Brain microvascular endothelial cell (primary cell): ENCODE measurements around the gene PROK2.

ENCODE experiments used
- DNase-seq: peaks from one replicate; pipeline ENCODE4 v3.0.0-alpha.2; 2020
- H3K27ac ChIP-seq: fragments of 250-450 bp; sonication (Bioruptor Pico); 2 replicates; pipeline ENCODE4 v1.5.1; 2020; ENCODE audit warnings: mild to moderate bottlenecking, moderate library complexity
- H3K27me3 ChIP-seq: fragments of 250-450 bp; sonication (Bioruptor Pico); replicated peaks from 2 replicates; pipeline ENCODE4 v1.5.1; 2020; ENCODE audit warnings: mild to moderate bottlenecking
- H3K36me3 ChIP-seq: fragments of 250-450 bp; sonication (Bioruptor Pico); replicated peaks from 2 replicates; pipeline ENCODE4 v1.5.1; 2020; ENCODE audit warnings: mild to moderate bottlenecking
- H3K4me3 ChIP-seq: 2 replicates; pipeline ENCODE4 v1.5.1; 2011; ENCODE audit warnings: low read depth, mild to moderate bottlenecking, control low read depth, low read length, moderate library complexity
- CTCF ChIP-seq: IDR thresholded peaks from 2 replicates; pipeline ENCODE4 v1.5.1; 2011; ENCODE audit warnings: low read depth, mild to moderate bottlenecking, moderate library complexity, low read length, control low read depth, inconsistent platforms; ENCODE audit errors: missing control alignments
- in situ Hi-C: cut with HindIII; loops from 2 replicates; pipeline ENCODE4 v1.10.0; 2017; ENCODE audit warnings: low sequenced_read_pairs, low pct_ligation_motif_present

The PROK2 gene

GRCh38 chr3:71753701-71754609 is 31.0 kb downstream of the PROK2 start, which contains the start of gene GPR27:
TSS of gene GPR27 (plus strand) at chr3:71753855. CDS start at chr3:71754050, 195 bp downstream.
- Histone ChIP-seq H3K27ac (no peak within 1 kb of the TSS), H3K27me3 (peaks cover 62% of the 10 kb centered on the region), H3K4me3 (peak within 1 kb of the TSS; percentile 40), H3K36me3 (no peaks in the 10 kb centered on the region)
- in situ Hi-C loops: no loop called here
- no peak for TF ChIP-seq CTCF
- DNase-seq: no peak

- no peak for TF ChIP-seq CTCF
- H3K27ac ChIP-seq: no peak overlapping the region
- no peak overlapping the region for H3K4me3 ChIP-seq
- H3K27me3 ChIP-seq: peaks cover 59% of the 10 kb centered on the region
- in situ Hi-C loops: no loop called here
- no peaks in the 10 kb centered on the region for H3K36me3 ChIP-seq
- DNase-seq: no peak
Observed at GRCh38 chr3:71752831-71753700, 31.9 kb downstream of the PROK2 start.

- no peak for DNase-seq
- H3K27ac ChIP-seq: no peak overlapping the region
- no peaks in the 10 kb centered on the region for H3K36me3 ChIP-seq
- peaks cover 51% of the 10 kb centered on the region for H3K27me3 ChIP-seq
- in situ Hi-C loops: no loop called here
- TF ChIP-seq CTCF: no peak
- H3K4me3 ChIP-seq: no peak overlapping the region
Observed at GRCh38 chr3:71751602-71752001, 33.3 kb downstream of the PROK2 start.

- Histone ChIP-seq H3K27me3 (no peaks in the 10 kb centered on the region), H3K27ac (no peak overlapping the region), H3K36me3 (no peaks in the 10 kb centered on the region), H3K4me3 (no peak overlapping the region)
- in situ Hi-C loops: no loop called here
- TF ChIP-seq CTCF: no peak
- no peak for DNase-seq
Observed at GRCh38 chr3:71744738-71745137, 40.2 kb downstream of the PROK2 start.

GRCh38 chr3:71742621-71743020 is 42.3 kb downstream of the PROK2 start:
- in situ Hi-C loops: no loop called here
- no peak for DNase-seq
- Histone ChIP-seq H3K4me3 (no peak overlapping the region), H3K27me3 (no peaks in the 10 kb centered on the region), H3K36me3 (no peaks in the 10 kb centered on the region), H3K27ac (no peak overlapping the region)
- TF ChIP-seq CTCF: no peak
